Loucy (cell line): ENCODE measurements around the gene ADRM1.

Experiments used
- H2AFZ ChIP-seq: fragments of 200-600 bp; sonication (generic); 2 replicates; pipeline ENCODE4 v1.6.0; 2016; ENCODE audit warnings: antibody characterized with exemption, mild to moderate bottlenecking, low read length, moderate library complexity
- H3F3A ChIP-seq: fragments of 200-600 bp; 2 replicates; pipeline ENCODE4 v1.6.0; 2016; ENCODE audit warnings: antibody characterized with exemption, low read depth, mild to moderate bottlenecking
- H3K27me3 ChIP-seq: fragments of 200-600 bp; sonication (generic); 2 replicates; pipeline ENCODE4 v1.6.1; 2014; ENCODE audit warnings: low read length, mild to moderate bottlenecking; ENCODE audit not compliant: insufficient read depth, poor library complexity, severe bottlenecking
- H3K36me3 ChIP-seq: fragments of 200-600 bp; sonication (generic); 2 replicates; pipeline ENCODE4 v1.6.1; 2016; ENCODE audit warnings: low read length; ENCODE audit not compliant: insufficient read depth
- H3K4me1 ChIP-seq: fragments of 200-600 bp; sonication (generic); 2 replicates; pipeline ENCODE4 v1.5.1; 2014; ENCODE audit warnings: low read length, mild to moderate bottlenecking; ENCODE audit not compliant: insufficient read depth, poor library complexity, severe bottlenecking
- H3K4me2 ChIP-seq: fragments of 200-600 bp; sonication (generic); 2 replicates; pipeline ENCODE4 v1.6.0; 2014; ENCODE audit warnings: antibody characterized with exemption, low read length, low read depth, mild to moderate bottlenecking; ENCODE audit not compliant: poor library complexity, severe bottlenecking
- H3K4me3 ChIP-seq: fragments of 200-600 bp; sonication (generic); 2 replicates; pipeline ENCODE4 v1.5.1; 2014; ENCODE audit warnings: low read length, mild to moderate bottlenecking, mixed read lengths; ENCODE audit not compliant: poor library complexity, severe bottlenecking
- H3K79me2 ChIP-seq: fragments of 200-600 bp; sonication (generic); 2 replicates; pipeline ENCODE4 v1.6.1; 2014; ENCODE audit warnings: low read length; ENCODE audit not compliant: insufficient read depth
- H3K9ac ChIP-seq: fragments of 200-600 bp; sonication (generic); 2 replicates; pipeline ENCODE4 v1.6.0; 2014; ENCODE audit warnings: mild to moderate bottlenecking, low read depth, low read length, moderate library complexity; ENCODE audit not compliant: poor library complexity, severe bottlenecking
- H3K9me2 ChIP-seq: fragments of 200-600 bp; sonication (generic); replicated peaks from 2 replicates; pipeline ENCODE4 v1.6.1; 2016; ENCODE audit warnings: low read depth, low read length, mixed read lengths
- H3K9me3 ChIP-seq: fragments of 200-600 bp; sonication (generic); 2 replicates; pipeline ENCODE4 v1.6.1; 2014; ENCODE audit warnings: mild to moderate bottlenecking, antibody characterized with exemption, low read length, low read depth; ENCODE audit not compliant: insufficient read depth
- H4K20me1 ChIP-seq: fragments of 200-600 bp; sonication (generic); 2 replicates; pipeline ENCODE4 v1.6.0; 2014; ENCODE audit warnings: antibody characterized with exemption, low read length, mild to moderate bottlenecking; ENCODE audit not compliant: insufficient read depth, poor library complexity, severe bottlenecking
- EZH2phosphoT487 ChIP-seq: fragments of 200-600 bp; IDR thresholded peaks from 2 replicates; pipeline ENCODE4 v1.6.1; 2018; ENCODE audit warnings: antibody characterized with exemption, mild to moderate bottlenecking, moderate library complexity, borderline replicate concordance
- TF ChIP-seq, protein P1 (sequence below): fragments of 200-600 bp; sonication (generic); conservative IDR thresholded peaks from 2 replicates; pipeline ENCODE4 v1.5.1; 2014; ENCODE audit warnings: mild to moderate bottlenecking, antibody characterized with exemption, low read length

Gene ADRM1

DNA sequence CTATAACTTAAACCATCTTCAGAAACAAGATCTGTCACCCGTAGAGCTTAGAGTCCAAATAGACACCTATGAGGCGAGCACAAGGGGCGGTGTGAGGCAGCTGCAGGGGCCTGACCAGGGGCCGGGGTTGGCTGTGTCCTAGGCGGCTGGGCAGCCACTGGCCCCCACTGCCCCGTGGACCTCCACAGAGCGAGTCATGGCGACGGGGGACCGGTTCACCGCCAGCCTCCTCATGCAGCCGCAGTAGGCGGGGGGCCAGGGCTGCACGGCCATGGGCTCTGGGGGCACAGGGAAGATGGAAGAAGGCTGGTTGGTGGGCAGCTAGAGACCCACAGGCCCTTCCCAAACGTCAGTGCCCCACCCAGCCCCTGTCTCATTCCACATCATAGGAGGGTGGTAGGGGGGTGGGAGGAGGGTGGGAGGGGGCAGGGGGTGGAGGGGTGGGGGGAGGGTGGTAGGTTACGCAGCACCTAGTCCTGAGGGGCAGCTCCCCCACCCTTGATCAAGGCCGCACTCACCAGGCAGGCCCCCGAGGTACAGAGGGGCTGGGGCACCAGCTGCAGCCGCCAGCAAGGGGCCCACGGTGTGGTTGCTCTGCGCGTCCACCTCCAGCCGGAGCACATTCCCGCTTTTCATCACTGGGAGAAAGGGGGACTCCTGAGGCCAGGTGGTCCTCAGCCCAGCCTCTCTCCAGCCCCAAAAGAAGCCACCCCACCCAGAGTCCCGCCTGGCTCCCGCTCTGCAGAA lies 6.6 kb downstream of the ADRM1 start:
- Histone ChIP-seq H3K4me2 (no peak overlapping the region), H3F3A (no peaks in the 10 kb centered on the region), H3K4me1 (peaks cover 11% of the 10 kb centered on the region), H3K9ac (no peak overlapping the region), H3K9me2 (no peaks in the 10 kb centered on the region), H3K27me3 (no peaks in the 10 kb centered on the region), H3K4me3 (no peak overlapping the region), H2AFZ (no peak overlapping the region), H3K79me2 (peaks cover 28% of the 10 kb centered on the region), H3K9me3 (no peaks in the 10 kb centered on the region), H3K36me3 (peaks cover 34% of the 10 kb centered on the region; the same call in 1 of the 2 replicates), H4K20me1 (peaks cover 31% of the 10 kb centered on the region)
- TF ChIP-seq, protein P1, sequence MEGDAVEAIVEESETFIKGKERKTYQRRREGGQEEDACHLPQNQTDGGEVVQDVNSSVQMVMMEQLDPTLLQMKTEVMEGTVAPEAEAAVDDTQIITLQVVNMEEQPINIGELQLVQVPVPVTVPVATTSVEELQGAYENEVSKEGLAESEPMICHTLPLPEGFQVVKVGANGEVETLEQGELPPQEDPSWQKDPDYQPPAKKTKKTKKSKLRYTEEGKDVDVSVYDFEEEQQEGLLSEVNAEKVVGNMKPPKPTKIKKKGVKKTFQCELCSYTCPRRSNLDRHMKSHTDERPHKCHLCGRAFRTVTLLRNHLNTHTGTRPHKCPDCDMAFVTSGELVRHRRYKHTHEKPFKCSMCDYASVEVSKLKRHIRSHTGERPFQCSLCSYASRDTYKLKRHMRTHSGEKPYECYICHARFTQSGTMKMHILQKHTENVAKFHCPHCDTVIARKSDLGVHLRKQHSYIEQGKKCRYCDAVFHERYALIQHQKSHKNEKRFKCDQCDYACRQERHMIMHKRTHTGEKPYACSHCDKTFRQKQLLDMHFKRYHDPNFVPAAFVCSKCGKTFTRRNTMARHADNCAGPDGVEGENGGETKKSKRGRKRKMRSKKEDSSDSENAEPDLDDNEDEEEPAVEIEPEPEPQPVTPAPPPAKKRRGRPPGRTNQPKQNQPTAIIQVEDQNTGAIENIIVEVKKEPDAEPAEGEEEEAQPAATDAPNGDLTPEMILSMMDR: no peak
- TF ChIP-seq EZH2phosphoT487: no peak

GRCh38 chr20:62309947-62310756 lies 7.4 kb downstream of the ADRM1 start:
- Histone ChIP-seq H4K20me1 (peaks cover 23% of the 10 kb centered on the region), H3K27me3 (no peaks in the 10 kb centered on the region), H3K4me2 (no peak overlapping the region), H2AFZ (no peak overlapping the region), H3K9ac (no peak overlapping the region), H3K79me2 (peaks cover 20% of the 10 kb centered on the region), H3K9me3 (no peaks in the 10 kb centered on the region), H3K36me3 (peaks cover 34% of the 10 kb centered on the region; the same call in 1 of the 2 replicates), H3F3A (no peaks in the 10 kb centered on the region), H3K4me1 (peaks cover 5% of the 10 kb centered on the region), H3K4me3 (no peak overlapping the region), H3K9me2 (no peaks in the 10 kb centered on the region)
- no peak for TF ChIP-seq EZH2phosphoT487
- TF ChIP-seq, protein P1: no peak

- no peaks in the 10 kb centered on the region for H3K9me3 ChIP-seq
- no peak overlapping the region for H3K9ac ChIP-seq
- no peak overlapping the region for H2AFZ ChIP-seq
- peaks cover 17% of the 10 kb centered on the region for H4K20me1 ChIP-seq
- H3K36me3 ChIP-seq: peaks cover 34% of the 10 kb centered on the region; the same call in 1 of the 2 replicates
- H3K9me2 ChIP-seq: no peaks in the 10 kb centered on the region
- peaks cover 14% of the 10 kb centered on the region for H3K79me2 ChIP-seq
- H3K27me3 ChIP-seq: no peaks in the 10 kb centered on the region
- H3K4me3 ChIP-seq: no peak overlapping the region
- H3K4me1 ChIP-seq: no peaks in the 10 kb centered on the region
- H3F3A ChIP-seq: no peaks in the 10 kb centered on the region
- TF ChIP-seq, protein P1: no peak
- H3K4me2 ChIP-seq: no peak overlapping the region
These were observed 7.9 kb downstream of the ADRM1 start for GRCh38 chr20:62310757-62311121.
